GM12872 (cell line): ENCODE measurements around the gene NRCAM.

Source experiments
- TF ChIP-seq, protein P1 (sequence below): IDR thresholded peaks from 3 replicates; pipeline ENCODE4 v1.5.1; 2011; ENCODE audit warnings: low read depth, mild to moderate bottlenecking, low read length, moderate library complexity; ENCODE audit not compliant: insufficient read depth

NRCAM gene

DNA sequence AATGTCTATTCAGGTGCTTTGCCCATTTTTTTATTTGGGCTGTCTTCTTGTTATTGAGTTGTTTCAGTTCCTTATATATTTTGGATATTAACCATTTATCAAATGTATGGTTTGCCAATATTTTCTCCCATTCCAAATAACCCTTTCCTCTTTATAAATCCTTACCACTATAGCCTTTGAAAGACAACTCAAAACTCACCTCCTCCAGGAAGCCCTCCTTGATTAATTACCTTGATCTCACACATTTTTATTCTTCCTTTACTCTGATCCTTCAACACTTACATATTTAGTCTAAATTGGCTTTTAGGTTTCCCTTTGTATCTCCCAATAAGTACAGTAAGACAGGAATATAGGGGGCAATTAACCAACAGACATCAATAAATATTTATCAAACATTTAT is 42.9 kb downstream of the NRCAM start:
- TF ChIP-seq, protein P1, sequence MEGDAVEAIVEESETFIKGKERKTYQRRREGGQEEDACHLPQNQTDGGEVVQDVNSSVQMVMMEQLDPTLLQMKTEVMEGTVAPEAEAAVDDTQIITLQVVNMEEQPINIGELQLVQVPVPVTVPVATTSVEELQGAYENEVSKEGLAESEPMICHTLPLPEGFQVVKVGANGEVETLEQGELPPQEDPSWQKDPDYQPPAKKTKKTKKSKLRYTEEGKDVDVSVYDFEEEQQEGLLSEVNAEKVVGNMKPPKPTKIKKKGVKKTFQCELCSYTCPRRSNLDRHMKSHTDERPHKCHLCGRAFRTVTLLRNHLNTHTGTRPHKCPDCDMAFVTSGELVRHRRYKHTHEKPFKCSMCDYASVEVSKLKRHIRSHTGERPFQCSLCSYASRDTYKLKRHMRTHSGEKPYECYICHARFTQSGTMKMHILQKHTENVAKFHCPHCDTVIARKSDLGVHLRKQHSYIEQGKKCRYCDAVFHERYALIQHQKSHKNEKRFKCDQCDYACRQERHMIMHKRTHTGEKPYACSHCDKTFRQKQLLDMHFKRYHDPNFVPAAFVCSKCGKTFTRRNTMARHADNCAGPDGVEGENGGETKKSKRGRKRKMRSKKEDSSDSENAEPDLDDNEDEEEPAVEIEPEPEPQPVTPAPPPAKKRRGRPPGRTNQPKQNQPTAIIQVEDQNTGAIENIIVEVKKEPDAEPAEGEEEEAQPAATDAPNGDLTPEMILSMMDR, result no peak

DNA sequence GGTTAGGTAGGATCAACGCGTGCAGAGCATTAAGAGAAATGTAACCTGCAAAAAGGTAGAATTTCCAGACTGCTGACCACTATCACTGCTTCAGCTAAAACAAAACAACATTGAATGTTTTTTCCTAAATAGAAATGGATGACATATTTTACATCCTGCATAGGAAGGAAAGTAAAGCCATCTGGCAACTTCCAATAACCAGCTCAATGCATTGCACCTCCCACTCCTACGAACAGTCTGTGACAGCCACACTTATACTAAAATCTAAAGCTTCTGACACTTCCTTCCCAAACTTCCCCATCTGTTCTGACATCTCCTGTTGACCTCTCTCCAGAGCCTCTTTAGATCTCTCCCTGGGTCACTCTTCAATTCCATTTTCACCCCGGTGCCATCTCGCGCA is 47.1 kb downstream of the NRCAM start:
- TF ChIP-seq, protein P1, result no peak

DNA sequence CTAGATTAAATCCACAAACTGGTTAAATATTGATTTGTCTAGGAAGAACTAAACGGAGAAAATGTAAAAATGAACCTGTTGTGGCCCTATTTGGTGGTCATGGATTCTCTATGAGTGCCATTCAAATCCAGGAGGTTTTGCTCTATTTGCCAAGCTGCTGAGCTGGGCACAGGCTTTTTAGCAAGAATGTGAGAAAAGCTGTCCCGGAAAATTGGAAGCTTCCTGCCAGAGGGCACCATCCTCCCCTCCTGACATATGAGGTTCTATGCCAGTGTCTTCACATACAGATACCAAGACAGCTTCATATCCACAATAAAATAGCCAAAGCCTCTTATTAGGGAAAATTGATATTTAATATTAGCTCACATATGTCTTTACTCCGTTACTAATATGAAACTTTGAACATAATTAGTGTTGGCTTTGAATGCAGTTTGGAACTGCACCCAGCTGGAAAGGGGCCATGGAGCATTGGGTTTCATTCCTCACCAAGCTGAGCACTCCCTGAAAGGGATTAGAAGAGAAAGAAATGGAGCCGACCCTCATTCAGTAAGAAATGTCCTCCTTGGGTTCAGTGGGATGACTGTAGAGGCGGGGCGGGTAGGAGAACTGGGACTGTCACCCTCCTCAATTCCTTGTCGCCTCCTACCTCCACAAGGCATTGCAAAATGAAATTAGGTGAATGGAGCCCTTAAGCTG is 47.8 kb downstream of the NRCAM start:
- TF ChIP-seq, protein P1, result no peak

DNA sequence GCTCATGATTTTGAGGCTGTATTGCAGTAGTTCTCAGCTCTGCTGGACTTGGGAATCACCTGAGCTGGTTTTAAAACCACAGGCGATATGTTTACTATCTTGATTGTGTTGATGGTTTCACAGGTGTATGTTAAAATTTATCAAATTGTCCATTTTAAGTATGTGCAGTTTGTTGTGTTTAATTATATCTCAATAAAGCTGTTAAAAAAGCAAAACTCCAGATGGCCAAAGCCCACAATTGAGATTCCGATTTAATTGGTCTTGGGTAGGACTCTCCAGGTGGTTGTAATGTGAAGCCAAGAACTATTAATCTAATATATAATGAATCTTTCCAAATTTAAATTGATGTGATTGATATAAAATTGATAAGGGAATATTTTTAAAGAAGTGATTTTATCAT is 48.6 kb downstream of the NRCAM start:
- TF ChIP-seq, protein P1, result no peak

DNA sequence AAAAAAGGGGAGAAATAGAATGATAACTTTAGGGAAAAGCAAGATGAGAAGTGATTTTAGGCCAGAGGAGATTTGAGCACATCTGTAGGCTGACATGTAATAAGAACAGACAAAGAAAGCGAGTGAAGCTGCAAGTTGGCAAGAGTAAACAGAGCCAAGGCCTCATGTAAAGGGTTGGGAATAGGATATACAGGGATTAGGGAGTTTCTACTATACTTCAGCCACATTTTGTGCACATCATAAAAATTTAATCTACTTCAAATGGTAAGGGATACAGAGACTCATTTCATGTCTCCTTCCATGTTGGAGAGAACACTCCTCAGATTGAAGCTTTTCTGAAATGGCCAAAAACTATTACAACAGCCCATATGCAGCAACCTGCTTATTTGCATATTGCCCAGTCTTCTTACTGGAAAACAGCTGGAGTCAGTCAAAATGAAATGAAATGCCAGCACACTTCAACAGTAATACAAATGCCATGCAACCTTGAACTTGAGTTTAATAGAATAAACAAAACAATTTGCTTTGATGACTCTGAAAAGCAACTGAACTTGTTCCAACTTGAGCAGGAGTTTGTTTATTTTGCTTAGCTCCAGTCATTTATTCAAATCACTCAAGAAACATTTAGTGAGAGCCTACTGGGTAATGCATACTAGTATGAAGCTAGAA is 49.9 kb downstream of the NRCAM start:
- TF ChIP-seq, protein P1, result no peak

DNA sequence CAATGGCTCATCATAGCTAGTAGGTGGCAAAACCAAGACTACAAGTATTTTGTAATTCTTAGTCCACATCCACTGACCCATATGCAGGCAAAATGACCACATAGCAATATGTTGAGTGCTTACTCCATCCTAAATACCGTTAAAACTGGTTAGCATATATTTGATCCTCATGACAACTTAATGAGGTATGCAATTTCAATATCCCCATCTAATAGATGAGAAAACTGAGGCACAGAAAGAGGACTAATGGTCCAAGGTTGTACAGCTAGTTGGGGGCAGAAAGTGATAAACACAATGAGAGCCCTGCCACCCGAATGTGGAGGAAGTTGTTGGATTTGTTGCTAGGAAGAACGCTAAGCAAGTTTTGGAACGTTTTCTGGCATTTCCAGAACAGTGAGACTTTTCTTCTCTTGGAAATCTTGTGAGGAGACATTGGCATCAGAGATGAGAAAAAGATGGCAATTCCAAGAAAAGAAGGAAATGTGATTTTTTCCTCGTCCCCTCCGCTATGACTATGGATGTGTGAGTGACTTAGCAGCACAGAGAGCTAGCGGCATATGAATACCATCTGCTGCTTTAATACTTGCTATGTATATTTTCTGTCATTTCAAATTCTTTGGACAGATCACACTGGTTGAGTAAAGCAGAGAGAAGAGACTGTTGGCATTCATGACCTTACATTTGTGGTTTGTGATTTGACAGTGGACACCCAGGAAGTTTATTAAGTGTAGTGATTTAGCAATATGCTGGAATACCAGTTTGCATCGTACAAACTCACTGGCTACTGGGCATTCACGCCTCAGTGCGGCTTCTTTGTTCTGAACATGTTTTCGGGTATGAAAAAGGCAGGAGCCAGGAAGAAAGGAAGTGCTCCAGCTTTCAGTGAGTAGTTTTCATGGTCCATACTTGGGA is 51.5 kb downstream of the NRCAM start:
- TF ChIP-seq, protein P1, result no peak

DNA sequence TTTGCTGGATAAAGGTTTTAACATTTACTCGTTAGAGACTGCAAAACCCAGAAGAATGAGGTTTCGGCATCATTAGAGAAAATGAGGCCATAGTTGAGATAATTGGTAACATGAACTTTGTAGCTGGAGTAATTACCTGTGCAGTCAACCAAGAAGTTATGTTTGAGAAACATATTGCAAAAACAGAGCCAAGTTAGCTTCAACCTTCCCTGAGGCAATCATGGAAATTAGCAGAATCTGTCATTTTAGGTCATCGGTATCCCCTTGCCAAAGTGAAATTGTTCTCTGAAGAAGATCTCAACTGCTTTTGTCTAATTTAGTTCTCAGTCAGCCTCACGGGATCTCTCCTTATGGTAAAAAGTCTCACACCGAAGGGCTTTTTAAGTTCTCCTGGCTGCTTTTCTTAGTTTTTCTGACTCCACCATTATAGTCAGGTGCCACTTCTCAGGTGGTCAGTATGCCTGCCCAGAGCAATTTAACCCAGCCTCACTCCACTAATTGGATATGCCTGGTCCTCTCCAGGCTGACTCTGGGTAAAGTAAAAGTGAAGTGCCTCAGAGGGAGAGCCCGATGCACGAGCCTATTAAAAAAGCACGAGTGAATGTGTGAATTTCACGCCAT is 52.5 kb downstream of the NRCAM start:
- TF ChIP-seq, protein P1, result no peak
